T47D (cell line): Measurements from ENCODE around the gene SRGAP2C.
"Not testable (repeated sequence)": the region's sequence is repeated elsewhere in the genome, so short reads cannot be mapped to it uniquely, and the experiment has no call there.

Experiments
- DNase-seq, 2 experiments: peaks; one replicate each; pipeline versions ENCODE4 v3.0.0 to v3.0.0-alpha.2; 2011 to 2012; ENCODE audit warnings: low read depth in 1 of 2, low spot score in 1 of 2
- in situ Hi-C: cut with HindIII; loops from 2 replicates; pipeline ENCODE4 v1.10.0; 2016; ENCODE audit warnings: low sequenced_read_pairs, low pct_unique_long_range_greater_than_20kb

SRGAP2C gene

GRCh38 chr1:121215699-121216417 lies 31.1 kb downstream of the SRGAP2C start:
- DNase-seq, in situ Hi-C loops: not testable (repeated sequence)

GRCh38 chr1:121216676-121217075 lies 31.9 kb downstream of the SRGAP2C start:
- DNase-seq, in situ Hi-C loops: not testable (repeated sequence)

- DNase-seq, in situ Hi-C loops: not testable (repeated sequence)
These were observed 37.0 kb downstream of the SRGAP2C start for GRCh38 chr1:121221770-121222169.

- DNase-seq, in situ Hi-C loops: not testable (repeated sequence)
These were observed 39.9 kb downstream of the SRGAP2C start for GRCh38 chr1:121224714-121225113.

- DNase-seq, in situ Hi-C loops: not testable (repeated sequence)
These were observed 41.6 kb downstream of the SRGAP2C start for GRCh38 chr1:121226295-121226904.

- in situ Hi-C loops, result not testable (repeated sequence)
These were observed 42.1 kb downstream of the SRGAP2C start for GRCh38 chr1:121226925-121227324.

GRCh38 chr1:121227544-121228330 lies 43.0 kb downstream of the SRGAP2C start:
- in situ Hi-C loops, DNase-seq: not testable (repeated sequence)

More at GRCh38 chr1:121226925-121227324, 42.1 kb downstream of the SRGAP2C start:
- not testable (repeated sequence) for DNase-seq

GRCh38 chr1:121230636-121231035 lies 45.9 kb downstream of the SRGAP2C start:
- in situ Hi-C loops, DNase-seq: not testable (repeated sequence)

- DNase-seq, in situ Hi-C loops: not testable (repeated sequence)
These were observed 47.8 kb downstream of the SRGAP2C start for GRCh38 chr1:121232445-121233125.

- in situ Hi-C loops, DNase-seq: not testable (repeated sequence)
These were observed 49.5 kb downstream of the SRGAP2C start for GRCh38 chr1:121234090-121234759.

GRCh38 chr1:121238384-121238783 lies 53.6 kb downstream of the SRGAP2C start:
- DNase-seq, in situ Hi-C loops: not testable (repeated sequence)

GRCh38 chr1:121243913-121244312 lies 59.1 kb downstream of the SRGAP2C start:
- DNase-seq, in situ Hi-C loops: not testable (repeated sequence)

GRCh38 chr1:121246399-121246798 lies 61.6 kb downstream of the SRGAP2C start:
- in situ Hi-C loops, DNase-seq: not testable (repeated sequence)

GRCh38 chr1:121252656-121253055 lies 67.9 kb downstream of the SRGAP2C start:
- in situ Hi-C loops, DNase-seq: not testable (repeated sequence)

- in situ Hi-C loops, DNase-seq: not testable (repeated sequence)
These were observed 69.8 kb downstream of the SRGAP2C start for GRCh38 chr1:121254618-121255017.

- DNase-seq, in situ Hi-C loops: not testable (repeated sequence)
These were observed 72.9 kb downstream of the SRGAP2C start for GRCh38 chr1:121257632-121258031.

- in situ Hi-C loops, DNase-seq: not testable (repeated sequence)
These were observed 73.4 kb downstream of the SRGAP2C start for GRCh38 chr1:121258134-121258533.
